HG03469 (cell line): ENCODE measurements around the gene RIMOC1.

Experiments used
- ATAC-seq: cut with Tn5 transposase; IDR thresholded peaks from one replicate; pipeline ENCODE4 v1.9.1; 2021; ENCODE audit warnings: mild to moderate bottlenecking, moderate library complexity, moderate number of reproducible peaks; ENCODE audit not compliant: unreplicated experiment

The RIMOC1 gene, protein sequence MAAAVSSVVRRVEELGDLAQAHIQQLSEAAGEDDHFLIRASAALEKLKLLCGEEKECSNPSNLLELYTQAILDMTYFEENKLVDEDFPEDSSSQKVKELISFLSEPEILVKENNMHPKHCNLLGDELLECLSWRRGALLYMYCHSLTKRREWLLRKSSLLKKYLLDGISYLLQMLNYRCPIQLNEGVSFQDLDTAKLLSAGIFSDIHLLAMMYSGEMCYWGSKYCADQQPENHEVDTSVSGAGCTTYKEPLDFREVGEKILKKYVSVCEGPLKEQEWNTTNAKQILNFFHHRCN

DNA sequence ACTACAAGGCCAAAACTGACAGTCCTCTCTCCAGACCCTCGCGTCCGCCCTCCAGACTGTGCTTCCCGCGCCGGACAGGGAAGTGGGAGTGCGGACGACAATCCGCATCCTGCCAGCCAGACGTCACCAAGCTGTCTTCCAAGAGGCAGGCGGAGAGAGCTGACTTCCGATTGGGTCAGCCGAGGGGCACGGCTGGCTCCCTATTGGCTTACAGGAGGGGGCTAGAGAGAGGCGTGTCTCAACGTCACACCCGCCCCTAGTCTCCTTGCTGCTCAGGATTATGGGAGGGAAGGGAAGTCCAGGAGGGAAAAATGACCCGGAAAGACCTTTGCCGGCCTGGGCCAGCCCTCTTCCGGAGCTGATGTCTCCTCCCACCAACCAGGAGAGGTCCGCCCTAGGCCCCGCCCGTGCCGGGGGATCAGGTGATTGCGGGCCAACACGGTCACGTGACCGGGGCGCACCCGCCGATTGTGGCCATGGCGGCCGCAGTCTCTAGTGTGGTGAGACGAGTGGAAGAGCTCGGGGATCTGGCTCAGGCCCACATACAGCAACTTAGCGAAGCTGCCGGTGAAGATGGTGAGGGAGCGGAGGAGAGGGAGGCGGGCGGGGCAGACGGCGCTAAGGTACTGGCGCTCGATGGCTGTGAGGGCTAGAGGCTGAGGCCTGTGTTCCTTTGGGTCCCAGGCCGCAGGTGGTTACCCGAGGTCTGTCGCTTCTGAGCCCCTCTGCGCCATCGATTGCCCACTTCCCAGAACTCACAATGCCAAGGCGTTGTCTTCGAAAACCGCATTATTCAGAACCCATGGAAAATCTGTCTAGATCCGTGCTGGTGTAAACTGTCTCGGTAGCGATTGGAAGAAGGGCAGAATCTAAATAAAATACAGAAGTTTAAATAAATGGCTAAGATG lies at the start of gene RIMOC1:
RIMOC1 (plus strand) TSS at position 453 of the 908 bp plus-strand sequence; CDS start at position 477, 24 bp downstream.
- ATAC-seq, result peak; percentile 98

DNA sequence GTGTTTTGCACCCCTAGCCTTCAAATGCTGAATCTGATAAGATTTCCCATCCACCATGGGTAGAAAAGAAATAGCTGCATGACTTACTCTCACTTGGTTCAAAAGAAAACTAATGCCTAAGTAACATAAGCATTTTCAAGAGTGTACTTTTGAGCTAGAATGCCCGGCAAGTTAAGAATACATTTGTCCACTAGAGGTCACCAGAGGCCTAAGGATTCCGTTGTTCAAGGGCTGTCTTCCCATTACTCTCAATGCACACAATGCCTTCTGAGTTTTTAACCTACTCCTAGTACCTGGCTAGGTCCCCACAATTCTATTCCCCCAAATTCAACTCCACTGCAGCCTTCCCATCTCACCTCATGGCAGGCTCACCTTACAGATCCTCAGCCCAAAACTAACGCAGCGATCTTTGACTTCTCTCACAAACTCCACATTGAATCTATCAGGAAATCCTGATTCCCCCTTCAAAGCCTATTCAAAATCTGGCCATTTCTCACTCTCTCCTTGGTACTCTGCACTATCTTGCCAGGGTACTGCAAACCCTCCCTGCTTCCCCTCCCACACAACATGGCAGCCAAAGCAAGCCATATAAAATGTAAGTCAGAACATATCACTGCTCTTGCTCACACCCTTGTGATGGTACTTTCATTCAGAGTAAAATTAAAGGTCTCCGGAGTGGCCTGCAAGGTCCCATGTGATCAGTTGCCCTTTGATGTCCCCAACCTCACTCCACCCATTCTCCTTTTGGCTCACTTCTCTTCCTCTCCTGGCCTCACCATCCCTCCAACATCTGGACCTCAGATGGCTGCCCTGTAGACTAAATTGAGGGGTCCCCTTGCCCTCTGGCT lies 47.3 kb upstream of the RIMOC1 start:
- peak; percentile 78 for ATAC-seq

DNA sequence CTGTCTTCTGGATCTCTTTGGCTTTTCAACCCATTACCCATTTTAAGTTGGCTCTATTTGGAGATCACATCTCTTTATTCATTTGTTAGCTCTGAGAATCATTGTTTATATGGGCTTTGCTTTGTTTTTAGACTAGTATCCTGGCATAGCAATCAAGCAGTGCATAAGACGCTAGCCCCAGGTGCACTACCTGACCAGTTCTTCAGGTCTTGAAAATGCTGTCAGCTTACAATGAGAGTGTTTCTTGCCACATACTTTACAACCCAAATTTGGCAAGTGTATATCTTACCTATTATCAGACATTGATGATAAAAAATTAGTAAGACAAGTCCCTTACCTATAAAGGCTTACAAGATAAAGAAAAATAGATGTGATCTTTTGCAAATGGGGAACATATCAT lies 46.2 kb upstream of the RIMOC1 start:
- ATAC-seq, result no peak

DNA sequence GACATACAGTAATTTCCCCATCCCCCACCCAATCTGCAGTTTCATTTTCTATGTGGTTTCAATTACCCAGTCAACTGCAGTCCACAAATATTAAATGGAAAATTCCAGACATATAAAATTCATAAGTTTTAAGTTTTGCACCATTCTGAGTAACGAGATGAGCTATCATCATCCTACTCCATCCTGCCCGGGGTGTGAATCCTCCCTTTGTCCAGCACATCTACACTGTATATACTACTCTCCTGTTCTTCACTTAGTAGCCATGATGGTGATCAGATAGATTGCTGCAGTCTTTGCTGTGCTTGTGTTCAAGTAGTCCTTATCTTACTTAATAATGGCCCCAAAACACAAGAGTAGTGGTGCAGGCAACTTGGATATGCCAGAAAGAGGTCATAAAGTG lies 45.3 kb upstream of the RIMOC1 start:
- no peak for ATAC-seq

DNA sequence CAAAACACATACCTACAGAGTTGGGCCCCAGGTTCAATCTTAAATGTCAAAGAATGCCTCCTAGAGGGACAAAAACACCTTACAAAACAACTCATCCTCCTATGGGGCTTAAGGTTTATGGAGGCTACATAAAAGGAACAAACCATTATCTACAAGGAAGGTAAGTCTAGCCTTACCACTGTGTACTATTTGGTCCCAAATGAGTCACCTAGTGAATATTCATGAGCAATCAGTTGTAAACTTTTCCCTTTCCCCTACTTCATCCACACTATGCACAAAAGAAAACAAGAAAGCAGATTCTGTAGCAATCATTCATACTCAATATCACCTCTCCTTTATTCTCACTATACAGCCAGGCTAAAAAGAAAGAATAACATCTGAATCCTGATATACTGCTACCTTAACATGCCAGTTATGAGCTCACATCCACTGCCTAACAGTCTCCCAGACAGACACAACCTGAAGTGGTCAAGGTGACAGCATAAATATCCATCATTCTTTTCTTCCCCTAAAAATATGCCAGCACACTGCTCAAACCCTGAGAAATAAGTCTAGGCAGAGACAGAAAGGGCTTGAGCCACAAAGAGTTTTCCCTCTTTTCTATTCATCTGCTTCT lies 40.2 kb upstream of the RIMOC1 start:
- peak; percentile 37 for ATAC-seq

DNA sequence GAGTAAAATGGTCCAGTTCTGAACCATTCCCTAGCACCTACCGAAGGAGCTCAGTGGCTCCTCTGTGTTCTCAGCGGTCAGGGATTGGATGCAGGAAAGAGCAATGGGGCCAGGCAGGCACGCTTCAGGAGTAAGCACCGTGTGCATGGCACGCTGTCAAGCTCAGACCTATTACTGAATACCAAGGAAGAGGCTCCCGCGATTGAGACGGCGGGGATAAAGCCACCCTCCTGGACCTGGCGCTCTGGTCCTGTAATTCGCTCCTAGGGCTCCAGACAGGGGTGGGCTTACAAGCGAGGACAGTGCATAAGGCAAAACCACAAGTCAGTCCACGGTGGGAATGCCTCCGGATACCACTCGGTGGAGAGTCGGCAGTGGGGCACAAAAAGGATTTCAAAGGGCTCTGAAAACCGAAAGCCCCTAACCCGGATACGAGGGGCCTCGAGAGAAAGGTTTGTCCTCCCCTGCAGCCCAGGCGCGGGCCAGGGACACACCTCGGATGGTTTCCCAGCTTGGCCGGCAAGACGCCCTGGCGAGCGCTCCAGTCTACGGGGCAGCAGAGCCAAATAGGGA lies 34.9 kb upstream of the RIMOC1 start:
- ATAC-seq, result no peak

DNA sequence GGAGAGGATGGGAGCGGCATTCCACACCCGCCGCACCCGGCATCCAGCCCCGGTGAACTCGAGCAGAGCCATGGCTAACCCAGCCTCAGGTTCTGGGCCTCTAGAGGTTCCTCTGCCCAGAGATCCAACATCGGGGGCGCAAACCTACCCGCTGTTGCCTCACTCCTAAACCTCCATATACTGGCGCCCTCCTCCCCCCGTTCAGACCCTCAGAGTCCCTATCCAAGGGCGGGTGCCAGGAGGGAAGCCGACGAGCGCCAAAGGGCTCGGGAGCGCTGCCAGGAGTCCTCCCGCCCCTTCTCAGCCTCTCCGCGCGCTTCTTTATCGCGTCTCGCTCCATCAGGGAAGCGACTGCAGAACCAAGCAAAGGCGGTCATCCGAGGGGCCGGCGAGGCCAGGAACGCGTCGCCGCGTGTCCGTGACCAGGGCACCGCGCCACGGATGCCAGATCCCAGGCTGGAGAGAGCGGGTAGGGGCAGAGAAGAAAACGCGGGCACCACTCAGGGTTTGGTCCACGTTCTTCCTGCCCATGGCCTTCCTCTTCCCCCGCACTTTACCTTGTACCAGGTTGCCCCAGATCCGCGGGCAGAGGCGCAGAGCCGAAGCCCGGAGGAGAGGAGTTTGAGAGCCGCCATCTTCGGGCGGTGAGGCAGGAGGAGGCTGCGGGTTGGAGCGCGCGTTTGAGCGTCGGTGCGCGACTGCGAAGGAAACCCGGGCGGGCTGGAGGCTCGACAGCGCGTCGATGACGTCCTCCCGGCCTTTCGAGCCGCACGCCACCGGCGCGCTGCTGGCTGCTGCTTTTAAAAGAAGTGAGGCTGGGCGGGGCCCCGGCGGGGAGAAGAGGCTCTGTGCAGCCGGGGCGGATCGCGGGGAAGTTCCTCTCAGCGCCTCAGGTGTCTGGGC lies 34.2 kb upstream of the RIMOC1 start, which contains the start of gene OXCT1:
OXCT1 (minus strand) TSS at position 702 of the 903 bp plus-strand sequence; CDS start at position 635, 67 bp downstream.
- peak; percentile 95 for ATAC-seq

DNA sequence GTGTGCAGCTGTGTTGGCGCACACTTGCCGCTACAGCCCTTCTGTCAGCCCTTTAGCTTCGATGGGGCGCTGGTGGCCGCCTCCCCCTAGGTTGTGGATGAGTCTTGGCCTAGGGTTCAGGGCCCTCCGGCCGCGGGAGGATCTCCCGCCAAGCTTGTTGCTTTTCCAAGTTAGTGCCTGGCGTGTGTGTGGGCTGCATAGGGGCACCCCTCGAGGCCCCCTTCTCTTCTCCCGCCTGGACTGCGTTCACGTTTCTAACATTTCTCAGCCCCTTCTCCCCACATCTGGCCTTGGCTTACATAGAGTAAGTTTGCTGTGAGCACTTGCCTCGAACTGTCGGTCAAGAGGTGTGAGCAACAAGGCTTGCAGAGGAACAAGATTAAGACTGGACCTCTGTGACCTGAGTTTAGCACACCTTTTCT lies 33.5 kb upstream of the RIMOC1 start:
- ATAC-seq, result no peak

DNA sequence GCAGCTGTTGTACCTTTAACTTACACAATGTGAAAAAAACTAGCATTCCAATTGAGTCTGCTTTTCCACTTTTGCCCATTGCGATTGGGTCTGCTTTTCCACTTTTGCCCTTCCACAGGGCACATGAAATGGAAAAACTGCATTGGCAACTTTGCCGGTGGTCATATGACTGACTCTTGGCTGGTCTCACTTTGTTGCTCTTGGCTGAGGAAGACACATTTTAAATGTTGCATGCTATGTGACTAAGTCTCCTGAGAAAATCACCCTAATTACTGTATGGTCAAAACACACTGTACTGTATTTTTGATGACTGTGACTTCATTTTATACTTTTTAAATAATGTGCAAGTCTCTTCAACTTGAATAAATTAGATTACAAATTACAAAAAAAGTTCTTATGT lies 32.3 kb upstream of the RIMOC1 start:
- ATAC-seq, result no peak

DNA sequence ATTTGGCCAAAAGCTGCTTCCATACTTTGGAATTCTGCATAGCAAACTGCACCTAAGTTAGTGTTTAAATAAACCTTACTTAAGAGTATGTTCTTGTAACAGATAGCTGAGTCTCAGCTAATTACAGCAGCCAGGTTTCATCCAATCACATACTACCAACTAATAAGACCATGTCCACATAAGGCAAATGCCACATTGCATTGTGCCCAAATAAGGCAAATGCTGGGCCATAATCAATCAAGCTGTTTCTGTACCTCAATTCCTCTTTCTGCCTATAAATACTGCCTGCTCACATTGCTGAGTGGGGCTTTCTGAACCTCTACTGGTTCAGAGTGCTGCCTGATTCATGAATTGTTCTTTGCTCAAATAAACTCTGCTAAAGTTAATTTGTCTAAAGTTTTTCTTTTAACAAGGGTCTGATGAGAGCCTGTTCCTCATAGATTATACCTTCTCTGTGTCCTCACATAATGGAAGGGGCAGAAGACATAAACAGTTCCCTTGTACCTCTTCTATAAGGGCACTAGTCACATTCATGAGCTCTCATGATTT lies 29.6 kb upstream of the RIMOC1 start:
- no peak for ATAC-seq

DNA sequence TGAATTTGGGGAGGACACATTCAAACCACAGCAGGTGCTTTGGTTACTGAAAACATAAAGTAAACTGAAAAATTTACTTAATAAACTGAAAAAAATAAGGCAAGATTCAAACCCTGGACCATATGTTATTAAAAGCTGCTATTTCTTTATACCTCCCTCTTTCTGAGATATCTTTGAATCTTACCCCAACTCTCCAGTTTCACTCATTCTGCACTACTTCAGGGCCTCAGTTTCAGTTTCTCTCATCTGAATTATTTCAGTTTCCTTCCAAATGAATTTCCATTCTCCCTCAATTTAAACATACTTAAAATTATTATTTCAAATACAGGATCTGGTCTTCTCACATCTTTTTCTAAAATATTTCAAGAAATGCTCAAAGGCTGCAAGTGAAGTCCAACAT lies 29.0 kb upstream of the RIMOC1 start:
- ATAC-seq, result no peak

DNA sequence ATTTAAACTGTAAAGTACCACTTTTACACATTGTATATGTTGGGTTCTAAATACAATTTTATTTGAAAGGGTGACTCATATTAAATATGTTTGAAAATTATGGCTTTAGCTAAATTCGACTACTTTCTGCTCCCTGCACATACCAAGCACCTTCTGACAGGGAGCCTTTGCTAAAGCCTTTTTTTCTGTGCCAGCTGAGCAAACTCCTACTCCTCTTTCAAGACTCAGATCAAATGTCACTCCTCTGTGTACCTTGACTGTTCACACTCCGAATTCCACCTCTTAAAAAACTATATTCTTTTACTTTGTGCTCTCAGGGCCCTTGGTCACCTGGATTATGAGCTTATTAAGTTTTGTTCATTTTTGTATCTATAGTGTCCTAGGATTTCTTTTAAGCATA lies 27.5 kb upstream of the RIMOC1 start:
- ATAC-seq, result no peak

DNA sequence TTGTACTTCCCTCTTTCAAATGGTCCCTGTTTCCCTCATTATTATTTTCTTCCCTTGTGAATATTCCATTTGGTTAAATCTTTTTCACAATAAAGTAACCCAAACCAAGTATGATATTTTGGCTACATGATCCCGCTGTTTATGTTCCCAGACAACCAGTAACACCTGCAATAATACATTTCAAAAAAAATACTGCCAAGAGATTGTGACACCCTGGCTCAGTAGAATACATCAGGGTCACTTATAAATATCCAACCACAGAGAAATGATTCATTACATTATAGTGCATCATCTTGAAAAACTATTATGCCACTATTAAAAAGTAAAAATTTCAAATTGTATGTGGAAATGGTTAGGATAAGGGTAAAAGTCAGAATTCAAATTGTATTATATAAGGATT lies 26.7 kb upstream of the RIMOC1 start:
- no peak for ATAC-seq

DNA sequence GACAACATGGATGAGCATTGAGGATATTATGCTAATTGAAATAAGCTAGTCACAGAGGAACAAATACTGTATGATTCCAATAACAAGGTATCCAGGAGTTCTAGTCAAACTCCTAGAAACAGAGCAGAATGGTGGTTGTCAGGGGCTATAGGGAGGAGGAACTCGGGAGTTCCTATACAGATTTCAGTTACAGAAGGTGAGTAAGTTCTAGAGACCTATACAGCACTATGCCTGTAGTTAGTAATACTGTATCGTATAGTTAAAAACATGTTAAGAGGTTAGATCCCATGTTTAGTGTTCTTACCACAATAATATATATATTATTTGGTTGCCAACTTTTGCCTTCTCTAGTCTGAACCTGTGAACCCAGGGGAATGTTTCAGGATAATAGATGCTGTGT lies 26.0 kb upstream of the RIMOC1 start:
- ATAC-seq, result no peak

DNA sequence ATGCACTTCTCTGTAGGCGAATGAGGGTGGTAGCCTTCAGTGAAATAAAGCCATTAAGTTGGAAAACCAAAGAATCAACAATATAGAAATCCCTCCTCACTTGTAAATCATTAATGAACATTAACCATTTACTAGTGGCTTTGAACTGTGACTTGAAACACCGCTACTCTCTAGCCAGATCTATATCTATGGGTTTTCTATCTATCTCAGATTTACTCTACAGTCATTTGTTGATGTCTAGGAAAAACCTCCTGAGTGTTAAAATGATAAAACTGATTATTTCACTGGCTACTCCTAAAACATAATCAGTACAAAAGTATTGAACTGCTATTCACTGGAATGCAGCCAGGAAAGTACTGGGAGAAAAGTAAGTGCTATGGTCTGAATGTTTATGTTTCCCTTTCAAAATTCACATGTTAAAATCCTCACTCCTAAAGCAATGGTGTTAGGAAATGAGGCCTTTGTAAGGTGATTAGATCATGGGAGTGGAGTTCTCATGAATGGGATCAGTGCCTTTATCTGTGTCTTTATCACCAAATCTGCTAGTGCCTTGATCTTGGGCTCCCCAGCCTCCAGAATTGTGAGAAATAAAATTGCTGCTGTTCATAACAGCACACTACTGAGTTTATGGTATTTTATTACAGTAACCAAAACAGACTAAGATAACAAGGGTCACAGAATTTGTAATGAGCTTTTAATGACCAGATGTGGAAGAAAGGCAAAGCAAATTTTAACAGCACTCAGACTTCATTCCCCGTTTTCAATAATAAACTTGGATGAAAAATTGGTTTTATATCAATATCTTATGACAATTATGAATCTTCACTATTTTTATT lies 25.3 kb upstream of the RIMOC1 start:
- ATAC-seq, result no peak

DNA sequence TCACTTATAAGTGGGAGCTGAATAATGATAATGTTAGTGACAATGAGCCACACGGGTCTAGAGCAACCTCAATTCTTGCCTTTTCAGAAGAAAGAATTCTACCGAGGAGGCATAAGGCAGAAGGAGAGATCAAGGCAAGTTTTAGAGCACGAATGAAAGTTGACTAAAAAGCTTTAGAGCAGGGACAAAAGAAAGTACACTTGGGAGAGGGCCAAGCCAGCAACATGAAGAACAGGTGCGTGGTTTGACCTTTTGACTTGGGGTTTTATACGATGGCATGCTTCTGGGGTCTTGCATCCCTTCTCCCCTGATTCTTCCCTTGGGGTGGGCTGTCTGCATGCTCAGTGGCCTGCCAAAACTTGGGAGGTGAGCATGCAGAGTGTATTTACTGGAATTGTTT lies 21.4 kb upstream of the RIMOC1 start:
- ATAC-seq, result no peak

DNA sequence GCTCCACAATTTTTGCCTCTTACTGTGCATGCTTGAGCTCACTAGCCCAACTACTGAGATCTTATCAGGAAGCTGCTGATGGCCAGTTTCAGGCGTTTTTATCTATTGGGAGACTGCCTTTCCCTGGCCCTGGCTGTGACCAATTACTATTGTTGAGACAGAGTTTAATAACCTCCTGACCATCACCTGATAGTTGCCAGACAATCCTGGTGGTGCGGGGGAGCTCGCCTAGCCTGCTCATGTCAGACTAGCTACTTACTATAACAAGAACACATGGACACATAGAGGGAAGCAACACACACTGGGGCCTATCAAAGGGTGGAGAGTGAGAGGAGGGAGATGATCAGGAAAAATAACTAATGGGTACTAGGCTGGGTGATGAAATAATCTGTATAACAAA lies 20.9 kb upstream of the RIMOC1 start:
- no peak for ATAC-seq

DNA sequence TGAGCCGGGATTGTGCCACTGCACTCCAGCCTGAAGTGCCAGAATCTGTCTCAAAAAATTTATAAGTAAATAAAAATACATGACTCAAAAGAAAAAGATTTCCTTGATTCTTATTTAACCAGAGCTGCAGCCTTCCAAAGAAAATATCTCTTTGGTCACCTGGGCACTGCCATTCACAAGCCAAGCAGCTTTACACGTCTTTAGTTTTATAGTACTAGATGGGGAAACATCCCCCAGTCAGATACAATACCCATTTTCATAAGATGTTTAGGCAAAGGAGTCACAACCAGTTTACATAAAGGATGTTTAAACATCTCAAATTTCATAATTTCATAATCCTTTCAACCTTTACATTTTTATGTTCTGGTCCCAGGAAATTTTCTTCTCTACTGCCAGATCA lies 20.2 kb upstream of the RIMOC1 start:
- ATAC-seq, result no peak
